GM10248 (cell line): Measurements from ENCODE around the gene SNAP47.

ENCODE experiments used
- CTCF ChIA-PET: fragments of 300-600 bp; sonication (Branson Sonifier 250); formaldehyde crosslinking; extraction: SDS; loops from one replicate; lab custom pipeline; 2021; ENCODE audit warnings: antibody characterized with exemption; lab: Yijun Ruan, JAX
- POLR2A ChIA-PET: fragments of 350-650 bp; sonication (Branson Sonifier 250); formaldehyde crosslinking; extraction: SDS; loops from one replicate; lab custom pipeline; 2020; ENCODE audit warnings: antibody characterized with exemption; lab: Yijun Ruan, JAX
- DNase-seq: peaks from one replicate; pipeline ENCODE4 v3.0.0; 2012; ENCODE audit errors: extremely low spot score
- TF ChIP-seq, protein P1 (sequence below): IDR thresholded peaks from 2 replicates; pipeline ENCODE4 v1.5.1; 2012; ENCODE audit warnings: mild to moderate bottlenecking, low read depth; ENCODE audit errors: extremely low read depth, missing control alignments, control extremely low read depth

The SNAP47 gene

DNA sequence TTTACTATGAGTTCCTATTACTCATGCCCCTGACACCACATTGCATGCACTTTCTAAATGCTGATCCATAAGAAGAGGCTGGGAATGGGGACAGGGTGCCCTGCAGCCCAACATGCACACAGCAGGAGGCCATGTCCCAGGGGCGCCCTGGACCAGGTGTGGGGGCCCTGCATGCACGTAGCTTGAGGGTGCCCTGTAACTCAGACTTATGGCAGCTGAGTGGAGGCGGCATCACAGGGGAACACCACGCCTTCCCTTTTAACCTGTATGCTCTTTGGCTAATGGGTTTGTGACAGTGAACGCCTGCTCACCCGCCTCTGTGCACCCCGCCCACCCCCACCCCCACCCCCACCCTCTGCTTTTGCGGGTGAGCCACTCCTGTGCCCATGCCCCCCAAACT is 36.1 kb downstream of the SNAP47 start:
- TF ChIP-seq, protein P1, sequence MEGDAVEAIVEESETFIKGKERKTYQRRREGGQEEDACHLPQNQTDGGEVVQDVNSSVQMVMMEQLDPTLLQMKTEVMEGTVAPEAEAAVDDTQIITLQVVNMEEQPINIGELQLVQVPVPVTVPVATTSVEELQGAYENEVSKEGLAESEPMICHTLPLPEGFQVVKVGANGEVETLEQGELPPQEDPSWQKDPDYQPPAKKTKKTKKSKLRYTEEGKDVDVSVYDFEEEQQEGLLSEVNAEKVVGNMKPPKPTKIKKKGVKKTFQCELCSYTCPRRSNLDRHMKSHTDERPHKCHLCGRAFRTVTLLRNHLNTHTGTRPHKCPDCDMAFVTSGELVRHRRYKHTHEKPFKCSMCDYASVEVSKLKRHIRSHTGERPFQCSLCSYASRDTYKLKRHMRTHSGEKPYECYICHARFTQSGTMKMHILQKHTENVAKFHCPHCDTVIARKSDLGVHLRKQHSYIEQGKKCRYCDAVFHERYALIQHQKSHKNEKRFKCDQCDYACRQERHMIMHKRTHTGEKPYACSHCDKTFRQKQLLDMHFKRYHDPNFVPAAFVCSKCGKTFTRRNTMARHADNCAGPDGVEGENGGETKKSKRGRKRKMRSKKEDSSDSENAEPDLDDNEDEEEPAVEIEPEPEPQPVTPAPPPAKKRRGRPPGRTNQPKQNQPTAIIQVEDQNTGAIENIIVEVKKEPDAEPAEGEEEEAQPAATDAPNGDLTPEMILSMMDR, result no peak
- ChIA-PET POLR2A (no interaction called here), CTCF (interaction anchor here (0.8 kb wide), 1 partner anchor 9 kb away, joined by 3 read pairs; no protein-coding TSS in a partner anchor)
- DNase-seq, result no peak

DNA sequence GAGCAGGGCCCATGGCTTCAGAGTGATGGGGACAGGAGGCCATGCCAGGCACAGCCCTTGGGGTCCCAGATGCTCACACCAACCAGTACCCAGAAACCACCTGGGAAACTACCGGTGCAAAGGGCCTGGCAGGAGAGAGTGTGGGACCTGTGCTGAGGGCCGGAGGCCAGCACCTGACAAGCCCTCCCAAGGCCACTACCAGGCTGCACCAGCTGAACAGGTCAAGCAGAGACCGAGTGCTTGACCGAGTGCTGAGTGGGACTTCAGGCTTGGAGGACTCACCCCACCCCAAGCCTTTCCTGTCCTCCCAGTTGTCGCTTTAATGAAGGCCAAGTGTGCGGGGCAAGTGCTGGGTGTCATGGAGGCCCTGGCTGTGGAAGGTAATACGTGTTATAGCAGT is 36.5 kb downstream of the SNAP47 start:
- TF ChIP-seq, protein P1, result no peak
- ChIA-PET CTCF (interaction anchor here (0.8 kb wide), 1 partner anchor 9 kb away, joined by 3 read pairs; no protein-coding TSS in a partner anchor), POLR2A (no interaction called here)
- no peak for DNase-seq

DNA sequence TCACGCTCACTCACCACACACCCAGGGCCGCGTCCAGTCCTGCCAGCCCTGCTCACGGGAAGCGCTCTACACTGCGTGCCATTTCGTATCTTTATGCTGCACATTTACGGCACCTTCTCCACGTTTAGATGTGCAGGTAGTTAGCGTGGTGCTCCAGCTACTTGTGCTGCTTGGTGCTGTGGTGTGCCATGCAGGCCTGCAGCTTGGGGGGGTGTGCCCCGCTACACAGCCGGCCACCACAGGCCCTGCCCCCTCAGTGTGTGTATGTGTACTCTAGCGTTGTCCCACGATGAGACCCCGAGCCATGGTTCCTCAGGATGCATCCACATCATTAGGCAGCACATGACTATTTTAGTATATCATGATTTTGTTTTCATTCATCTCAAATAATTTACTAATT is 38.3 kb downstream of the SNAP47 start:
- TF ChIP-seq, protein P1, result no peak
- CTCF ChIA-PET, result interaction anchor here (4.8 kb wide), 1 partner anchor 12 kb away, joined by 27 read pairs; no protein-coding TSS in a partner anchor
- POLR2A ChIA-PET, result no interaction called here
- DNase-seq, result no peak

DNA sequence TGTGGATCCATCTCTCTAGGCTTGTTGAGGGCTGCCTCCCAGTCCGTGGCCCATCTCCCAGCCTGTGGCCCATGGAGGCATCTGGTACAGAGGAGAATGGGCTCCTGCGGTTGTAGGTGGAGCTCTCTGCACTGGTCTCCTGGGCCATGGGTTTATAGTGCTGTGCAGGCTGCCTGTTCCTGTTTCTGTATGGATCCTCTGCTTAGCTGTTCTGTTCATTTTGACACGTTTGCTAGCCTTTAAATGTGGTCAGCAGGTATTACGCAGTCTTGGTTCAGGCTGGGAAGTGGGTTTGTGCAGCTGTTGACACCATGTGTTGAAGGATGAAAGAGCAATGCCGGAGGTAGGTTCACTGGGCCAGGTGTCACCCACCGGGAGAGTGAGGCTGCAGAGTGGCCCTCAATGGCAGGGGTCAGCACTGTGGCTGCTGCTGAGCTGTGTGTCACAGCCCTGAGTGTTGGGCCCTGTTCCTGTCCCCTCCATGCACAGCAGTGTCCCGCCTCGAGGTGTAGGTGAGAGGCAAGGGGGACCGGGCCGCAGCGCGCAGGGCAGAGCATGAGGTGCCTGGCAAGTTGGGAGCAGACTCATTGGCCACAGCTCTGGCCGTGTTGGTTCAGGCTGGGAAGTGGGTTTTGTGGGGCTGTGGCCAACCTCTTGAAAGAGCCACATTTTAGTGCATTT is 39.0 kb downstream of the SNAP47 start:
- DNase-seq, result no peak
- CTCF ChIA-PET, result interaction anchor here (1.1 to 4.8 kb wide), 2 partner anchors 12 to 27 kb away, joined by 3 to 27 read pairs; no protein-coding TSS in a partner anchor
- TF ChIP-seq, protein P1, result no peak
- POLR2A ChIA-PET, result no interaction called here

DNA sequence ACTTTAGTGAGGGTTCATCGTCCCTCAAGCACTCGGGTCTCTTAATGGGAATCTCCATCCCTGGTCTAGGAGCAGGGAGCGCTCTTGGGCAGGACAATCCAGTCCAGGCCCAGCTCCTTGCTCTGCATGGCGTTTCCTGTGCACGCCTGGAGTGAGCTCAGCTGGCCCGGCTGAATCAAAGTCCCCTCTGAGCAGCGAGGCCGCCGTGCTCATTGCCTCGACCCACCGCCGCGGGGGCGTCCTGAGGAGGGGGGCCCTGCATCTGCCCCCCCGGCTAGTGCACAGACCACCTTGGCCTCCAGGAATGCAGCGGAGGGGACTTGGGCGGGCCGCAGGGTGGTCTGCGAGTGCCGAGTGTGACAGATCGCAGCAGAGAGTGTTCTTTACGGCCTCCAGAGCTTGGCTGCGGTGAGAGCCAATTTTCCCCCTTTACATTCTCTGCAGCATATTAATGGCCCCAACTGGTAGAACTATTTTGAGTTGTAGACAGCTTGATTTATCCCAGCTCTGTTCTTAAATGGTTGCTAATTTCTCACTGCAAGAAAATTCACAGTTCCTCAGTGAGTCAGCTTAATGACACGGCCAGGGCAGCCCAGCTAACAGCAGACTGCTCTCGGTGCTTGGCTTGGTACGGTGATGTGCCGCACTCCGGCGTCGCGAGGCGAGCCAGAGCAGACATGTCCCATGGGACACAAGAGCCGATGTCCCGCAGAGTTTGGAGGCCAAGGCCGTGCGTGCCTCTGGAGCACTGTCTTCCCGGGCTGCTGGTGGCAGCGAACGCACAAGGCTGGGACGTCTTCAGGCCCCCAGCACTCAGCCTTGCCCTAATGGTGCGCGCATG is 39.8 kb downstream of the SNAP47 start:
- ChIA-PET CTCF (interaction anchor here (1.1 to 4.8 kb wide), 2 partner anchors 13 to 28 kb away, joined by 3 to 27 read pairs; no protein-coding TSS in a partner anchor), POLR2A (interaction anchor here (0.5 to 0.9 kb wide), 2 partner anchors 11 to 20 kb away, joined by 4 read pairs; no protein-coding TSS in a partner anchor)
- DNase-seq, result no peak
- TF ChIP-seq, protein P1, result no peak

DNA sequence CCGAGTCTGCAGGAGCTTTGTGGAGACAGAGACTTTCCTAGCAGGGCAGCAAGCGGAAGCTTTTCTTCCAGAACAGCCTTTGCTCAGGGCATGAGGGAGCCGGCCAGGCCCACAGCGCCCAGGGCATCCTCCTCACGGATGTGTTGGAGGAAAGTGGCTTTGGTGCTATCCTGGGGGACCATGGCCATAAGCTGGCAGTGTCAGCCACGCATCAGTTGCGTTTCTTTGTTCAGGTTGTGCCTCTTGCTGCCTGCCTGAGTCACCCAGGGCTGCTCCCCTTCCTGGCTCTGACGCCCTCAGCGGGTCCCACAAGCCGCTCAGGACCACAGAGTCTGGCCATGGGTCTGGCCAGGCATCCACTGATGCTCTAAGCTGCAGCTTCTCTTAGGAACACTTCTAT is 40.6 kb downstream of the SNAP47 start:
- POLR2A ChIA-PET, result interaction anchor here (0.9 kb wide), 1 partner anchor 11 kb away, joined by 4 read pairs; no protein-coding TSS in a partner anchor

More for the DNA sequence above, 40.6 kb downstream of the SNAP47 start:
- TF ChIP-seq, protein P1, result no peak
- CTCF ChIA-PET, result interaction anchor here (4.8 kb wide), 1 partner anchor 14 kb away, joined by 27 read pairs; no protein-coding TSS in a partner anchor
- DNase-seq, result no peak
